Endothelial cell of umbilical vein (primary cell): Measurements from ENCODE around the gene RPRD1A. TPM values are rescaled to one million over a fixed set of nuclear protein-coding genes. Genes with fewer than 3 reads are reported as not detected.
"Not testable (repeated sequence)": the region's sequence is repeated elsewhere in the genome, so short reads cannot be mapped to it uniquely, and the experiment has no call there.

Source experiments
- BruUV-seq: library from RNA; stranded (reverse); fragments of 400-500 nt; replicated peaks from 2 replicates; lab custom pipeline; 2021; lab: Mats Ljungman, UMichigan
- CTCF ChIA-PET: fragments of 300-600, 350-600 bp; sonication (Branson Sonifier 250); formaldehyde crosslinking; loops from one replicate; lab custom pipeline; 2021; ENCODE audit warnings: antibody characterized with exemption, inconsistent platforms; lab: Charles Lee
- POLR2A ChIA-PET: fragments of 300-600, 350-600 bp; sonication (Branson Sonifier 250); formaldehyde crosslinking; loops from one replicate; lab custom pipeline; 2021; ENCODE audit warnings: antibody characterized with exemption, inconsistent platforms; lab: Charles Lee
- DNase-seq: peaks from one replicate; pipeline ENCODE4 v3.0.0-alpha.2; 2011; ENCODE audit warnings: low read depth, low spot score
- FAIRE-seq: peaks from 2 replicates; lab custom pipeline; 2011; peaks lifted over from hg19 to GRCh38; lab: Jason Lieb, UNC
- H2AFZ ChIP-seq: 2 replicates; pipeline ENCODE4 v1.6.0; 2012; ENCODE audit warnings: low read depth, low read length, control low read depth, inconsistent platforms
- H3K27ac ChIP-seq: 2 replicates; pipeline ENCODE4 v1.5.1; 2011; ENCODE audit warnings: low read depth, mild to moderate bottlenecking, control low read depth, low read length, moderate library complexity; ENCODE audit not compliant: insufficient read depth
- H3K27me3 ChIP-seq, 2 experiments: 2 replicates each; pipeline versions ENCODE4 v1.6.0 to v1.6.1; 2011; ENCODE audit warnings: low read length in 2 of 2, mixed read lengths in 1 of 2; ENCODE audit not compliant: control insufficient read depth in 2 of 2, insufficient read depth in 2 of 2
- H3K36me3 ChIP-seq, 2 experiments: 2 replicates in 1 of 2; 3 replicates in 1 of 2; pipeline ENCODE4 v1.5.1; 2011; ENCODE audit warnings: low read length in 2 of 2, mild to moderate bottlenecking in 1 of 2, moderate library complexity in 1 of 2; ENCODE audit not compliant: control insufficient read depth in 2 of 2, insufficient read depth in 2 of 2; ENCODE audit errors: extremely low read depth in 1 of 2
- H3K4me1 ChIP-seq: 3 replicates; pipeline ENCODE4 v1.5.1; 2011; ENCODE audit warnings: mild to moderate bottlenecking, low read length; ENCODE audit not compliant: control insufficient read depth, insufficient read depth; ENCODE audit errors: extremely low read depth
- H3K4me2 ChIP-seq: 2 replicates; pipeline ENCODE4 v1.6.1; 2011; ENCODE audit warnings: low read length, control low read depth, mixed read lengths; ENCODE audit not compliant: insufficient read depth
- H3K4me3 ChIP-seq, 3 experiments: fragments of 200-600 bp in 1 of 3; sonication (generic), shearing (Covaris generic) in 1 of 3; replicated peaks in 1 of 3; 2 replicates each; pipeline ENCODE4 v1.5.1; 2011 to 2016; ENCODE audit warnings: control low read depth in 3 of 3, low read length in 3 of 3, mild to moderate bottlenecking in 2 of 3, inconsistent platforms in 1 of 3, low read depth in 1 of 3, moderate library complexity in 1 of 3; ENCODE audit not compliant: insufficient read depth in 1 of 3
- H3K79me2 ChIP-seq: 2 replicates; pipeline ENCODE4 v1.6.0; 2012; ENCODE audit warnings: low read length, inconsistent platforms; ENCODE audit not compliant: control insufficient read depth, insufficient read depth
- H3K9ac ChIP-seq: replicated peaks from 2 replicates; pipeline ENCODE3; 2011; ENCODE audit warnings: low read length, control low read depth; ENCODE audit not compliant: insufficient read depth; ENCODE audit errors: extremely low read depth
- H3K9me1 ChIP-seq: replicated peaks from 3 replicates; pipeline ENCODE4 v1.6.0; 2011; ENCODE audit warnings: mild to moderate bottlenecking, low read length; ENCODE audit not compliant: control insufficient read depth, insufficient read depth; ENCODE audit errors: extremely low read depth
- H3K9me3 ChIP-seq: replicated peaks from 2 replicates; pipeline ENCODE4 v1.5.1; 2012; ENCODE audit warnings: low read length, inconsistent platforms; ENCODE audit not compliant: control insufficient read depth, insufficient read depth
- H4K20me1 ChIP-seq: replicated peaks from 2 replicates; pipeline ENCODE3; 2011; ENCODE audit warnings: mild to moderate bottlenecking, low read length; ENCODE audit not compliant: control insufficient read depth, insufficient read depth; ENCODE audit errors: extremely low read depth
- EZH2 ChIP-seq: IDR thresholded peaks from 2 replicates; pipeline ENCODE4 v1.6.1; 2012; ENCODE audit warnings: borderline replicate concordance, low read depth, mild to moderate bottlenecking, moderate library complexity, low read length, inconsistent platforms; ENCODE audit not compliant: severe bottlenecking
- FOS ChIP-seq: IDR thresholded peaks from 2 replicates; pipeline ENCODE4 v1.6.1; 2011; ENCODE audit warnings: mild to moderate bottlenecking, low read length, moderate library complexity, borderline replicate concordance; ENCODE audit not compliant: insufficient read depth
- GATA2 ChIP-seq: IDR thresholded peaks from 2 replicates; pipeline ENCODE4 v1.7.0; 2011; ENCODE audit warnings: low read depth, mild to moderate bottlenecking, moderate library complexity, mixed read lengths, low read length; ENCODE audit not compliant: insufficient read length, insufficient read depth
- JUN ChIP-seq: IDR thresholded peaks from 2 replicates; pipeline ENCODE4 v1.6.1; 2011; ENCODE audit warnings: borderline replicate concordance, low read depth; ENCODE audit not compliant: insufficient read length, insufficient read depth
- MYC ChIP-seq: IDR thresholded peaks from one replicate; pipeline ENCODE4 v1.6.1; 2011; ENCODE audit warnings: mild to moderate bottlenecking, low read depth, low read length
- POLR2A ChIP-seq: IDR thresholded peaks from 2 replicates; pipeline ENCODE4 v1.6.1; 2012; ENCODE audit warnings: low read depth, mild to moderate bottlenecking, control low read depth, low read length
- POLR2AphosphoS5 ChIP-seq: IDR thresholded peaks from 2 replicates; pipeline ENCODE4 v1.6.1; 2012; ENCODE audit warnings: low read depth, mild to moderate bottlenecking, control low read depth, low read length, moderate library complexity; ENCODE audit not compliant: insufficient read depth
- dilution Hi-C: fragments of 300-500 bp; cut with MboI; formaldehyde crosslinking; loops from one replicate; pipeline ENCODE4 v1.15.0; 2019; ENCODE audit warnings: low sequenced_read_pairs; ENCODE audit not compliant: extremely low pct_ligation_motif_present
- intact Hi-C: fragments of 100-400 bp; cut with micrococcal nuclease; formaldehyde crosslinking; loops from one replicate; pipeline ENCODE4 v1.10.0; 2022
- polyA plus RNA-seq, 4 experiments: library from polyadenylated mRNA; depleted of rRNA in 3 of 4; stranded (reverse) in 3 of 4; unstranded in 1 of 4; fragments of >200 nt; gene quantifications; 2 replicates each; pipeline versions ENCODE4 v1.2.1 to v1.2.3, GENCODE V29; 2011 to 2012; ENCODE audit warnings: missing spikeins in 1 of 4
- total RNA-seq: library from RNA; stranded (reverse); gene quantifications from 2 replicates; pipeline ENCODE4 v1.2.3, GENCODE V29; 2021
- TF ChIP-seq, protein P1 (sequence below), 2 donors: IDR thresholded peaks; 1 replicate in 1 of 2; 2 replicates in 1 of 2; pipeline ENCODE4 v1.5.1; 2011; ENCODE audit warnings: low read length in 2 of 2, mild to moderate bottlenecking in 2 of 2, moderate library complexity in 2 of 2, control low read depth in 1 of 2, inconsistent platforms in 1 of 2, low read depth in 1 of 2; ENCODE audit not compliant: insufficient read depth in 1 of 2; ENCODE audit errors: extremely low read depth in 1 of 2
- TF ChIP-seq, protein P2 (sequence below): IDR thresholded peaks from 2 replicates; pipeline ENCODE4 v1.6.1; 2011; ENCODE audit not compliant: insufficient read depth, insufficient read length

RPRD1A gene
- total and polyA plus RNA-seq, 2 donors (not counting 3 experiments of a cell fraction or from before 2014, with no cell fraction given): 13.5 to 50.7 TPM

DNA sequence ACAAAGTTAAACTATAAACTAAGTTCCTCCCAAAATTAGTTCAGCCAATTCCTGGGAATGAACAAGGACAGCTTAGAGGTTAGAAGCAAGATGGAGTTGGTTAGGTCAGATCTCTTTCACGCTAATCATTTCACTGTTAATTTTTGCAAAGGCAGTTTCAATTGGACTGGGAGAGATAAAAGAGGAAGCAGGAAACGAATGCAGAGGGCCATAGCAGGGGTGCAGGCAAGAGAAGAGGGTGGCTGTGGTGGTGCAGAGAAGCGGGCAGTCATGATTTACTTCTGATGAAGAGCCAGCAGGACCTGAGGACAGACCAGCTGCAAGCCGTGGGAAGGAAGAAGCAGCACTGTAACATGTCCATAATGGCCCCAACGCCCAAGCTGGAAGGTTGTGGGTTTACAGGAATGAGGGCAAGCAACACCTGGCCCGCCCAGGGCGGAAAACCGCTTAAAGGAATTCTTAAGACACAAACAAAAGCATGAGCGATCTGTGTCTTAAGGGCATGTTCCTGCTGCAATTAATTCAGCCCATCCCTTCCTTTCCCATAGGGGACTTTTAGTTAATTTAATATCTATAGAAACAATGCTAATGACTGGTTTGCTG is 99.0 kb downstream of the RPRD1A start:
- Histone ChIP-seq H3K9me1 (no peaks in the 10 kb centered on the region), H4K20me1 (no peaks in the 10 kb centered on the region), H3K4me2 (no peak overlapping the region), H3K79me2 (peaks cover 8% of the 10 kb centered on the region), H3K27ac (no peak overlapping the region), H3K9me3 (no peaks in the 10 kb centered on the region), H3K4me3 (no peak overlapping the region), H3K9ac (no peak overlapping the region), H3K27me3 (peaks cover 4 to 7% of the 10 kb centered on the region in 2 experiments), H2AFZ (no peak overlapping the region), H3K36me3 (no peaks in the 10 kb centered on the region), H3K4me1 (peaks cover 9% of the 10 kb centered on the region)
- no peak for FAIRE-seq
- intact Hi-C loops (no loop called here), dilution Hi-C loops (no loop called here)
- no TSS peak for BruUV-seq
- DNase-seq: no peak
- ChIA-PET CTCF (interaction anchor here (1.4 to 1.7 kb wide), 2 partner anchors 17 to 582 kb away, joined by 3 to 9 read pairs; no protein-coding TSS in a partner anchor), POLR2A (no interaction called here)
- TF ChIP-seq MYC: no peak
- TF ChIP-seq POLR2A: no peak
- no peak for TF ChIP-seq FOS
- TF ChIP-seq POLR2AphosphoS5: no peak
- TF ChIP-seq, protein P1, sequence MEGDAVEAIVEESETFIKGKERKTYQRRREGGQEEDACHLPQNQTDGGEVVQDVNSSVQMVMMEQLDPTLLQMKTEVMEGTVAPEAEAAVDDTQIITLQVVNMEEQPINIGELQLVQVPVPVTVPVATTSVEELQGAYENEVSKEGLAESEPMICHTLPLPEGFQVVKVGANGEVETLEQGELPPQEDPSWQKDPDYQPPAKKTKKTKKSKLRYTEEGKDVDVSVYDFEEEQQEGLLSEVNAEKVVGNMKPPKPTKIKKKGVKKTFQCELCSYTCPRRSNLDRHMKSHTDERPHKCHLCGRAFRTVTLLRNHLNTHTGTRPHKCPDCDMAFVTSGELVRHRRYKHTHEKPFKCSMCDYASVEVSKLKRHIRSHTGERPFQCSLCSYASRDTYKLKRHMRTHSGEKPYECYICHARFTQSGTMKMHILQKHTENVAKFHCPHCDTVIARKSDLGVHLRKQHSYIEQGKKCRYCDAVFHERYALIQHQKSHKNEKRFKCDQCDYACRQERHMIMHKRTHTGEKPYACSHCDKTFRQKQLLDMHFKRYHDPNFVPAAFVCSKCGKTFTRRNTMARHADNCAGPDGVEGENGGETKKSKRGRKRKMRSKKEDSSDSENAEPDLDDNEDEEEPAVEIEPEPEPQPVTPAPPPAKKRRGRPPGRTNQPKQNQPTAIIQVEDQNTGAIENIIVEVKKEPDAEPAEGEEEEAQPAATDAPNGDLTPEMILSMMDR (IDR thresholded peaks at IDR 0.05; ENCODE audit: extremely low read depth in 1 of 2, insufficient read depth in 1 of 2, low read depth in 1 of 2, low read length in 2 of 2): no peak
- TF ChIP-seq EZH2: no peak
- TF ChIP-seq JUN: no peak
- no peak for TF ChIP-seq GATA2
- TF ChIP-seq, protein P2, sequence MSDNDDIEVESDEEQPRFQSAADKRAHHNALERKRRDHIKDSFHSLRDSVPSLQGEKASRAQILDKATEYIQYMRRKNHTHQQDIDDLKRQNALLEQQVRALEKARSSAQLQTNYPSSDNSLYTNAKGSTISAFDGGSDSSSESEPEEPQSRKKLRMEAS: no peak

DNA sequence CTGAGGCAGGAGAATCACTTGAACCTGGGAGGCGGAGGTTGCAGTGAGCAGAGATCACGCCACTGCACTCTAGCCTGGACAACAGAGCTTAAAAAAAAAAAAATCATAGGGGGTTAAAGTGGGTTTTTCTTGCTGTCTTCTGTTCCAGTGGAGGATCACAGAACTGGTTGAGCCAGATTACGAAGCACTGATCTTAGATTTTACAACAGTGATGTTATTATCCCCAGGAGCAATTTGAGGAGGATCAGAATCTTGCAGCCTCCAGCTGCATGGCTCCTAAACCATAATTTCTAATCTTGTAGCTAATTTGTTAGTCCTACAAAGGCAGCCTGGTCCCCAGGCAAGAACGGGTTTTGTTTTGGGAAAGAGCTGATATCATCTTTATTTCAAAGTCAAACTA is 99.5 kb downstream of the RPRD1A start:
- dilution Hi-C loops, H2AFZ ChIP-seq, H3K9me3 ChIP-seq, H3K4me2 ChIP-seq, H3K27me3 ChIP-seq, H3K36me3 ChIP-seq, POLR2A ChIA-PET, H3K4me1 ChIP-seq, H3K9ac ChIP-seq, DNase-seq, H4K20me1 ChIP-seq, intact Hi-C loops, H3K4me3 ChIP-seq, FAIRE-seq, BruUV-seq, H3K9me1 ChIP-seq, H3K79me2 ChIP-seq, H3K27ac ChIP-seq: not testable (repeated sequence)
- CTCF ChIA-PET: interaction anchor here (1.4 to 1.7 kb wide), 2 partner anchors 17 to 581 kb away, joined by 3 to 9 read pairs; no protein-coding TSS in a partner anchor
